GM12875 (cell line): ENCODE measurements around the gene QDPR.
A peak's percentile ranks its signal among the peaks of the same experiment; 100 is the strongest.

ENCODE experiments used
- H3K4me3 ChIP-seq: one replicate; pipeline ENCODE4 v1.5.1; 2011; ENCODE audit warnings: low read depth, low read length, control low read depth
- CTCF ChIP-seq: IDR thresholded peaks from 2 replicates; pipeline ENCODE4 v1.5.1; 2011; ENCODE audit warnings: low read depth, mild to moderate bottlenecking, control low read depth, inconsistent platforms, low read length, moderate library complexity, borderline replicate concordance; ENCODE audit not compliant: insufficient read depth

Gene QDPR

DNA sequence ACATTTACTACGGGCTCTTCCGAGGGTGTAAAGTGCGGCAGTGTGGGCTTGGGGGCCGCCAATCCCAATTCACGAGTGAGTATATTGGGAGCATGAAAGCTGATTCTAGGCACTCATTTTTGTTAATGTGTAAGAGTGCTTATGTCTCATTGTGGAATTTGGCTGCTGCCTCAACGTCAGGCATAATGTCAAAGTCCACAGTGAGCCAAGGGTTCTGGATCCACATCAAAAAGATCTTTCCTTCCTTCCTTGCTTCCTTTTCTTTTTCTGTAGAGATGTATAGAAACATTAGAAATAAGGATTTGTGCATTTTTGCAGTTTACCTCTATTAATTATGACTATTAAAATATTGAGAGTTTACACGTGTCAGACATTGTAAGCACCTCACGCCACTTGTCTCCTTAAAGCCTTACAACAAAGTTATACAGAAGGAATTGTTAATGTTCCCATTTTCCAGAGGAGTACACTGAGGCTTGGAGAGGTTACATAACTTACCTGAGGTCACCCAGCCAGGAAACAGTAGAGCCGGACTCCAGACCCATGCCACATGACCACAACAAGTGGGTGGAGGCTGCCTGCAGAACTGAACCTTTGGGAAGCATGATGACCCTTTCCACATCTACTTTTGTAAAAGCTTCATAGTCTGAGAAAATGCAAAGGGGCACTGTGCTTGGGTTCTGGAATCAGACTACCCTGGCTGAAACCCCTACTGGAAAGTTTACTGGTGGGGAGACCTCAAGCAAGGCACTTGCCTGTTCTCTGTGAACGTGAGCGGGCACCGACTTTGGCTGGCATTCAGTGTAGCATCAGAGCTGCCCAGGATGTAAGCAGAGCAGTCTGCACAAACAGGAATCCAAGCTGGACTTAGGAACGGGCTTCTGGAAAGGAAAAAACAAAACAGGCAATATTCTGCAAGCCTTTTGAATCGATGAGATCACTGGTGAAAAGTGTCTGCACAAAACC lies 3.8 kb upstream of the QDPR start:
- TF ChIP-seq CTCF, result no peak

DNA sequence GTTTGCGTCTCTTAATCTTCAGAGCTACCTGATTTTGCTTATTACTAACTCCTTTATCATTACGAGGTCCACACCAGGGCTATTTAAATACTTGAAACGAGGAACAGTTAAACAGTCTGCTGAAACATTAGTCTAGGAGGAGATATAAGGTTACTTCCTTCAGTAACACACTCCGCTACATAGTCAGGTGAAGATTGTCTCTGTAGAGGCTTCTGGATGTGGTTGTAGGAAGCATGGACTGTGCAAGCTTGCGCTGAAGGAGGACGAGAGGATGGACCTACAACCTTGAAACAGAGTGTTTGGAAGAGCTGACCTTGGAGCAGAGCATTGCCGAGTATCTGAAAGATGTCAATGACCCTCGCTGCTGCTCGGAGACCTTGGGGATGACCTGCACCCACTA lies 3.0 kb upstream of the QDPR start, which contains the start of gene CLRN2:
Gene CLRN2 (plus strand): TSS at position 301 of the 400 bp plus-strand sequence. CDS start 102 bp downstream, outside the sequence.
- TF ChIP-seq CTCF, result no peak
- no peak within 1 kb of the TSS for H3K4me3 ChIP-seq

More for the DNA sequence above, 3.8 kb upstream of the QDPR start:
- no peak overlapping the region for H3K4me3 ChIP-seq

DNA sequence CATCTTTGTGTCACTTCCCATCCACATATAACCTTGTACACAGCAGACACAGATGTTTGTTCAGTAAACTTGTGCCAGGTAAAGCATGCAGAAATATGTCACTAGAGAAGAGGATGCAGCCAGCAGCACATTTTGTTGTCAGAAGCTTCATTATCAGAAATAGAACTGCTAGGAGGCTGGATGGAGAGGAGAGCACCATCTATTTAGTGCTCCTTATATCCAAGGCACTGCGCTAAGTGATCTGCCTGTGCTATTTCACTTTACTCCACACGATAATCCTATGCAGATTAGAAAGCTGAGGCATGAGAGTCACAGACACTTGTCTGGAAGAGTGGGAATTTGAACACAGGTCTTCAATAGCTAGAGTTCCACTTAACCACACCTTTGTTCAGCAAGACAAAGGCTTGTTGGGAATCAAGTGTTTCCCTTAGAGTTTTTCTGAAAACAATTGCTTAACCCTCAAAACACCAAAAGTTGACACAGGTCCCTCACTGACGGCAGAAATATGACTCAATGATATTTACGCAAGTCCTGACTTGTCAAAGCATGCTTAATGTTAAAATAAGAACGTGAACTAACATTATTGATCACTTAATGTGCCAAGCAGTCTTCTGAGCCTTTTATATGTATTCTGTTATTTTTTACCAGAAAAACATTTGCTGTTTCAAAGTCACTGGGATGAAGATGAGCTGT lies 1.2 kb upstream of the QDPR start:
- no peak for TF ChIP-seq CTCF
- no peak overlapping the region for H3K4me3 ChIP-seq

GRCh38 chr4:17511509-17511949 lies 361 bp downstream of the QDPR start:
- no peak for TF ChIP-seq CTCF

DNA sequence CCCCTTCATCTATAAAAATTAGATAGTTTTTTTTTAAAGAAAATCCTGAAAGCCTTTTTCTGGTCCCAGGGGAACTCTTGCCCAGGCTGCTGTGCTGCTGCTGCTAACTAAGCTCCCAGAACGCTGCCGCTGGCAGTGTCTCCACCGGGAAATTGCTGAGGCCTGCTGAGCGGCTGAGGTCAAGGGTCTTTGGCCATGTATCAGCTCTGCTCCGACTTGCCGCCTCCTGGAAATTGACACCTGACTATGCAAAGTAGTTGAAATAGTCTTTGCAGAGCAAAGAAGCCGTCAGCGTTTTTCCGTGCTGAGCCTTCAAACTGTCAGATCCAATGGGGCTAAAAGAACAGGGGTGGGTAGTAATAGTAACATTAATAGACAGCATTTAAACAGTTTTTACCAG lies 839 bp downstream of the QDPR start:
- H3K4me3 ChIP-seq, result peak overlapping the region; percentile 71
- TF ChIP-seq CTCF, result no peak

More at GRCh38 chr4:17511509-17511949, 361 bp downstream of the QDPR start:
- peak overlapping the region; percentile 71 for H3K4me3 ChIP-seq

- TF ChIP-seq CTCF, result no peak
- no peak overlapping the region for H3K4me3 ChIP-seq
Measured at GRCh38 chr4:17510582-17510981, 1.3 kb downstream of the QDPR start.

DNA sequence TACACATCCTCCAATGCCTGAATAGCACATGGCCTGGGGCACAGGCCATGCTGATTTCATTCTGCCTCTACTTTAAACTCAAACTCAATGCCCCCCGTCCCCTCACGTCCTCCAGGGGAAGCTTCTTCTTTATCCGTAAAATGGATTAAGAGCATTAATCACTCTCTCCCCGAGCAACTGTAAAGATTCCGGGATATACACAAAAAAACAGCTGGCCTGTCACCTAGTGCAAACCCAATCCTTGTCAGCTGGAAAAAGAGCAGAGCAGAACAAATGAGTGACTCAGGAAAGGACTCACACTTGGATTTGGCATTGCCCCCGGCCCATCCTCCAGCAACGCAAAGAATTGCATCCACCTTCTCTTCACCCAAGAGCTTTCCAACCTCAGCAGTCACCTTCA lies 7.8 kb downstream of the QDPR start:
- TF ChIP-seq CTCF, result no peak
- H3K4me3 ChIP-seq, result no peak overlapping the region
